ENCODE results near the gene TIMM10. TPM values are rescaled to one million over a fixed set of nuclear protein-coding genes. Genes with fewer than 3 reads are reported as not detected.
"Not testable (repeated sequence)": the region's sequence is repeated elsewhere in the genome, so short reads cannot be mapped to it uniquely, and the experiment has no call there.

The TIMM10 gene
- total RNA-seq, 1 donor from 2014 or later: 58.1 TPM

DNA sequence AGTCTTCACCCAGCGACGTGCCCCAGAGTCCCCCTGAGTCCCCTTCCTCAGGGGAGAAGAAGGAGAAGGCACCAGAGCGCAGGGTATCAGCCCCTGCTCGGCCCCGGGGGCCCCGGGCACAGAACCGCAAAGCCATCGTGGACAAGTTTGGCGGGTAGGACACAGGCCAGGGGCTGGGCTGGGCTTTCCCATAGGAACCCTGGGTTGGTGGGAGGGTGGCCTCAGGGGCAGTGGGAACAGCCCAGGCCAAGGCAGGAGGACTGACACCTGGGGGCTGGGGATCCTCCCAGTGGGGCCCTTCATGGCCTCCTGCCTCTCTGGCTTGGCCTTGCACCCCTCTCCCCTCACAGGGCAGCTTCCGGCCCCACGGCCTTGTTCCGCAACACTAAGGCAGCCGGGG lies 15.3 kb upstream of the TIMM10 start:
- intact Hi-C loops (cut with DNase I): no loop called here
- peak; percentile 31 for DNase-seq (ENCODE audit: missing footprints)

GRCh38 chr11:57544566-57544965 lies 14.0 kb upstream of the TIMM10 start:
- intact Hi-C loops (cut with DNase I): no loop called here
- DNase-seq (ENCODE audit: missing footprints): no peak
- ATAC-seq: no peak

More for the DNA sequence above, 15.3 kb upstream of the TIMM10 start:
- no peak for ATAC-seq

- intact Hi-C loops (cut with DNase I): no loop called here
- ATAC-seq (no peak), DNase-seq (ENCODE audit: missing footprints) (no peak)
These were observed 13.0 kb upstream of the TIMM10 start for GRCh38 chr11:57543593-57543992.

DNA sequence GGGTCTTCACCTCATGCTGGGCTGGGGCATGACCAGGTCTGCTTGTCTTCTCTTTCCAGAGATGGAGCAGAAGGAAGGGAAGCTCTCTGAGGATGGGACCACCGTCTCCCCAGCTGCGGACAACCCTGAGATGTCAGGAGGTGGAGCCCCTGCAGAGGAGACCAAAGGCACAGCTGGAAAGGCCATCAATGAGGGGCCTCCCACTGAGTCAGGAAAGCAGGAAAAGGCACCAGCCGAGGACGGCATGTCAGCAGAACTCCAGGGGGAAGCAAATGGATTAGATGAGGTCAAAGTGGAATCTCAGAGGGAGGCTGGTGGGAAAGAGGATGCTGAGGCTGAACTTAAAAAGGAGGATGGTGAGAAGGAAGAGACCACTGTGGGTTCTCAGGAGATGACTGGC lies 12.0 kb upstream of the TIMM10 start:
- no peak for DNase-seq (ENCODE audit: missing footprints)
- intact Hi-C loops (cut with DNase I): no loop called here
- no peak for ATAC-seq

DNA sequence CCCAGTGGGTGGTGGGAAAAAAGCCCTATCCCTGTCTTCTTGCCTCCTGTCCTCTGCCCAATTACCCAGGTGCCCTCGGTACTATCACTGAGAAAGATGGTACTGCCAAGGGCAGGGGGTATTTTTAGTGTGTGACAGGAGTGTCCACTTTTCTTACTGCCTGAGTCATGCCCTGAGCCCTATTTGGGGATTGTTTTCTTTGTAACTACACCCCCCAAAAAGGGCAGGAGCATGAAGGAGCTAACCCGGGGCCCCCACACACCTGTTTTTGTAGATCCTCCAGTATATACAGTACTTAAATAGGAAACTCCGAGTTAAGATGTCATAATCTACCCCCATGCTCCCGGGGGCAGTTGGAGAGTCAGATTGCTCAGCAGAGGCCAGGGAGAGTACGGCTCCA lies 10.6 kb upstream of the TIMM10 start:
- peak; percentile 37 for ATAC-seq
- intact Hi-C loops (cut with DNase I): no loop called here
- DNase-seq (ENCODE audit: missing footprints): no peak

DNA sequence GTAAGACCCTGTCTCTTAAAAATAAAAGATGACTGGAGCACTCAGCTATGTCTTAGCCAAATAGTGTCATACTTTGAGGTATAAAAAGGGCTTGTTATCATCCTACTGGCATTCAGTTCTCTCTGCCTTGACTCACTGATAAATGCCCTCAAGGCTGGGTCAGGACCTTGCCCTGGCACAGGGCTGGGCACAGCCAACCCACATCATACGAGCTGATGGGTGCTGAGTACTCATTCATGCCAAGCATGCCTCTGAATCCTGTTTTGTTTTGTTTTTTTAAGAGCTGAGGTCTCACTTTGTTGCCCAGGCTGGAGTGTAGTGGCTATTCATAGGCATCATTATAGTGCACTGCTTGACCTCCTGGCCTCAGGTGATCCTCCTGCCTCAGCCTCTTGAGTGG lies 8.8 kb upstream of the TIMM10 start:
- intact Hi-C loops (cut with DNase I): no loop called here
- DNase-seq (ENCODE audit: missing footprints) (no peak), ATAC-seq (no peak)

DNA sequence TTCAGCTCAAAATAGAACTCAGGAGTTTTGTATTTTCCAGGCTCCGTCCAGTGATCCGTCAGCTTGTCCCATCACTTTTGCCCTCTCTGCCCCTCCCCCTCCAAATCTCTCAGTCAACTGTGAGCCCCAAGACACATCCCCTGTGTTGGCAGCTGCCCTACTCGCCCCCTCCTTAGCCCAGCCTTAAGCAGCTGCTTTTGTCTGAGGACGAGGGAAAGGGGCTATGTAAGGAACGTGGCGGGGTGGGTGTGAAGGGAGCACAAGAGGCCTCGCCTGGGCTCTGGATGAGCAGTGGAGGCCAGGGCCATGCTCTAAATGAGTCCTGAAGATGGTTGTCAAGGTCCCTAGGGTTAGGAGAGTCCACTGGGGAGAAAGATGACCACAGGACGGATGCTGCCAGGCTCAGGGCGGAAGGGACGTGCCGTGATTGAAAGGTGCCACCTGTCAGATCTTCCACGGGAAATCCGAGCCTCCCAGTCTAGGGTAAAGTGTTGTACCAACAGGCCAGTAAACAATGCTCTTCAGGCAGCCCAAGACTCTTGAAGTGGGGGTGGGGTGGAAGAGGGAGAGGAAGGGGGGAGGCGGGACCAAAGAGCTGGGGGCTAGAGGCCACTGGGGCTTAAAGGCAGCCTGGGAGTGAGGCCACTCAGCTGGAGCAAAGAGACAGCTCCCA lies 6.5 kb upstream of the TIMM10 start, which contains the start of gene SMTNL1:
SMTNL1 (plus strand) TSS at position 649 of the 673 bp plus-strand sequence. CDS start 5,048 bp downstream, outside the sequence.
- no peak for ATAC-seq
- intact Hi-C loops (cut with DNase I): no loop called here
- DNase-seq (ENCODE audit: missing footprints): no peak

DNA sequence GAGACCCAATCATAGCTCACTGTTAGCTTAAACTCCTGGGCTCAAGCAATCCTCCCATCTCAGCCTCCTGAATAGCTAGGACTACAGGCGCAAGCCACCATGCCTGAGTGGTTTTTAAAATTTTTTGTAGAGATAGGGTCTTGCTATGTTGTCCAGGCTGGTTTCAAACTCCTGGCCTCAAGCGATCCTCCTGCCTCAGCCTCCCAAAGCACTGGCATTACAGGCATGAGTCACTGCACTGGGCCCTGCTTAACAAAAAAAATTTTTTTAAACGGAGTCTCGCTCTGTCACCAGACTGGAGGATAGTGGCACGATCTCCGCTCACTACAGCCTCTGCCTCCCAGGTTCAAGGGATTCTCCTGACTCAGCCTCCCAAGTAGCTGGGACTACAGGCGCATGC lies 3.9 kb upstream of the TIMM10 start:
- intact Hi-C loops (cut with DNase I); DNase-seq (ENCODE audit: missing footprints); ATAC-seq: not testable (repeated sequence)

GRCh38 chr11:57530215-57530595 lies 349 bp downstream of the TIMM10 start:
- intact Hi-C loops (cut with DNase I): loop anchor here (2.0 kb wide), 1 partner anchor 31 kb away; no protein-coding TSS in a partner anchor
- no peak for ATAC-seq
- no peak for DNase-seq (ENCODE audit: missing footprints)

- intact Hi-C loops (cut with DNase I): loop anchor here (5.0 kb wide), 1 partner anchor 182 kb away; no protein-coding TSS in a partner anchor
These were observed 1.5 kb downstream of the TIMM10 start for GRCh38 chr11:57529012-57529411.

GRCh38 chr11:57527056-57527631 lies 3.4 kb downstream of the TIMM10 start:
- no peak for ATAC-seq
- DNase-seq (ENCODE audit: missing footprints): no peak
- intact Hi-C loops (cut with DNase I): loop anchor here (1.0 to 5.0 kb wide), 3 partner anchors 34 to 180 kb away; no protein-coding TSS in a partner anchor

More at GRCh38 chr11:57529012-57529411, 1.5 kb downstream of the TIMM10 start:
- DNase-seq (ENCODE audit: missing footprints): no peak
- no peak for ATAC-seq

GRCh38 chr11:57523419-57523818 lies 7.1 kb downstream of the TIMM10 start:
- intact Hi-C loops (cut with DNase I): no loop called here
- DNase-seq (ENCODE audit: missing footprints) (no peak), ATAC-seq (no peak)

DNA sequence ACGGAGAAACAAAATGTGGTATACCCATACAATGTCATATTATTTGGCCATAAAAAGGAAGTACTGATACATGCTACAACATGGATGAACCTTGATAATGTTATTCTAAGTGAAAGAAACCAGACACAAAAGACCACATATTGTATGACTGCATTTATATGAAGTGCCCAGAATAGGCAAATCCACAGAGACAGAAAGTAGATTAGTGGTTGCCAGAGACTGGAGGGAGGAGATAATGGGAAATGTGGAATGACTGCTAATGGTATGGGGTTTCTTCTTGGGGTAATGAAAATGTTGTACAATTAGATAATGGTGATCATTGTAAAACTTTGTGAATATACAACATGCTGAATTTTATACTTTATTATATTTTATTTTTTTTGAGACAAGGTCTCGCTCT lies 9.4 kb downstream of the TIMM10 start:
- intact Hi-C loops (cut with DNase I): no loop called here
- ATAC-seq (no peak), DNase-seq (ENCODE audit: missing footprints) (no peak)

DNA sequence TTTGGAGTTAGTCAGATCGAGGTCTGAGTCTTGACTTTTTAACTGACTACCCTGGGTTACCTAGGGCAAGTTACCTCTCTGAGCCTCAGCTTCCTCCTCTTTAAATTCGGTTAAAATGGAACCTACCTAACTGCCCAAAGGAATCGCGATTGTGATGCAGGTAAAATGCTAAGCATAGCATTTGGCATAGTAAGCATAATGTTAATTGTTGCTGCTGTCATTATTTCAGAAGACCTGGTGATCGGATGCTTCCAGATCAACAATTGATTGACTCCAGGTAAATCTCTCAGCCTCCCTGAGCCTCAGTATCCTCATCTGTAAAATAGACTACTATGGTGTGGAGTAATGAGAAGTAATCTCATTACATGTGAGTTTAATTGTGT lies 14.5 kb downstream of the TIMM10 start:
- intact Hi-C loops (cut with DNase I): no loop called here
- no peak for ATAC-seq
- no peak for DNase-seq (ENCODE audit: missing footprints)

DNA sequence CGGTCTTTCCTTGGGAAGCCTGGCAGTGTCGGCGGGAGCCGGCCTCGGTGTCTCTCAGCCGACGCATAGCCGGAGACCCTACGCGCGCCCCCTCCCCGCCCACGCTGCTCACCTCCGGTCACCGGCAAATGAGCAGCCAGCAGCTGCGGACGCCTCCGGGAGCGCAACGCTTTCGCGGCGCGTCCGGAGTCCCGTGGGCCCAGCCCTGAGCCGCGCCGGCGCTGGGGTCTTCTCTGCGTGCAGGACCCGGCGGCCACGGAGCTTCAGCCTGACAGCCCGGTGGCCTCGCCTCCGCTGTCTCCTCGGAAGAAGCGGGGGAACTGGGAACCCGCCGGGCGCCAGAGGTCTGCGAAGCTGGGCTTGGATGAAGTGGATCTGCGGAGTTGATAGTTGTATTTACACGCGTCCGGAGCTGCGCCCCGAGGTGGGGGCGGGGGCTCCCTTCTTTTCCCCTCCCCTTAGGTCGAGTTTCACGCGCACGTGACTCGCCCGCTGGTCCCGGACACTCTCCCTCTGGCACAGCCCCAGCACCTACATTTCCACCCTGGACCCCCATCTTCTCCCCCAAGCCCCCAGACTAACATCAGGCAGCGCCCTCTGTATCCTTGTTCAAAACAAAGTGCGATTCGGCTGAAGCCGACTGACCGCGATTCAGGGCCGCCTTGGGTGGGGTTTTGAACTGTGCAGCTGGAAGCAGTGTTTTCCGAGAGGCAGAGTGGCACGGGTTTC lies 15.1 kb downstream of the TIMM10 start, which contains the start of gene SLC43A1:
SLC43A1 (minus strand) TSS at position 371 of the 729 bp plus-strand sequence. CDS start 1,591 bp downstream, outside the sequence.
- peak; percentile 76 for DNase-seq (ENCODE audit: missing footprints)
- intact Hi-C loops (cut with DNase I): loop anchor here (2.0 kb wide), 1 partner anchor 17 kb away; no protein-coding TSS in a partner anchor
- ATAC-seq: peak; percentile 82

- peak; percentile 87 for DNase-seq (ENCODE audit: missing footprints)
- intact Hi-C loops (cut with DNase I): loop anchor here (2.0 kb wide), 1 partner anchor 16 kb away; no protein-coding TSS in a partner anchor
- ATAC-seq: peak; percentile 81
These were observed 15.8 kb downstream of the TIMM10 start for GRCh38 chr11:57514538-57515331.

- intact Hi-C loops (cut with DNase I): loop anchor here (2.0 kb wide), 1 partner anchor 15 kb away; no protein-coding TSS in a partner anchor
These were observed 16.5 kb downstream of the TIMM10 start for GRCh38 chr11:57513911-57514537.

GRCh38 chr11:57513452-57513795 lies 17.1 kb downstream of the TIMM10 start:
- ATAC-seq: no peak
- no peak for DNase-seq (ENCODE audit: missing footprints)
- intact Hi-C loops (cut with DNase I): no loop called here

More at GRCh38 chr11:57513911-57514537, 16.5 kb downstream of the TIMM10 start:
- ATAC-seq (peak; percentile 45), DNase-seq (ENCODE audit: missing footprints) (no peak)
